Heart left ventricle (tissue), 13 donors: ENCODE data around the gene FBXO36.

ENCODE experiments used
- POLR2A ChIP-seq, 2 donors: fragments of 450-650 bp; IDR thresholded peaks; one replicate each; pipeline ENCODE4 v1.6.1; 2017; ENCODE audit warnings: antibody characterized with exemption in 2 of 2, mild to moderate bottlenecking in 2 of 2, moderate library complexity in 2 of 2
- TF ChIP-seq, protein P1 (sequence below), 12 donors: fragments of 200-600 bp; sonication (generic) in 4 of 12; IDR thresholded peaks; one replicate each; pipeline versions ENCODE4 v1.5.0 to v1.8.0; 2018 to 2022; ENCODE audit warnings: antibody characterized with exemption in 12 of 12, mild to moderate bottlenecking in 5 of 12
- donor health status: ischemic (EF 13 %, LVEDD 7.1; RV severe dilation, severe dysfunction).
- donor health status: DM: no; HTN: yes; CAD: no.
- donor health status: DM: no; HTN: no; CAD: no.
- donor health status: ischemic (EF 25% LVEDD 6.9; RV normal size, moderate dysfunction).
- donor health status: ischemic (EF 25% LVEDD 5.7; RV mildly dilated, moderate dysfunction).
- donor health status: ischemic (EF 35%, LVEDD 5.7; RV mildly dilated, moderate dysfunction).
- donor health status: nonischemic (EF 11% LVEDD 7.7; RV severe dilation, severe dysfunction).
- donor health status: DM: yes; HTN: yes; CAD: no.
- donor health status: PGD.
- donor health status: ischemic (EF 29% LVEDD 5.4; RV normal size, mild dysfunction).
- donor health status: nonischemic (EF 23%, LVEDD 6.1; RV moderate dilation, normal function).

DNA sequence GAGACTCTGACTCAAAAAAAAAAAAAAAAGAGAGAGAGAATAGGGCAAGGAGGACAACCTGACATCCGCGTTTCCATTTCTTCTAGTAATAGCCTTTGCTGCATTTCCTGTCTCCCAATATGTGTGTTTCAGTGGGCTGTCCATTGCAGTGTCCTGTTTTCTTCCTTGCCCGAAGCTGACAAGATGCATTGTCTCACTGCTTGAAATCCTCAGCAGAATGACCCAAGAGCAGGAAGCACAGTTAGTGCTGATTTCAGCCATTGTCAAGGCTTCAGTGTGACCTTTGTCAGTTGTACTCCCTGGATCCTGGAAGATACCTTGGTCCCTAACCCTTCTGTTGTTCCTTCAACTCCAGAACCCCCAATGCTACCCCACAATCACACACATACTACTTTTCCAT lies 75.3 kb downstream of the FBXO36 start:
- TF ChIP-seq, protein P1, sequence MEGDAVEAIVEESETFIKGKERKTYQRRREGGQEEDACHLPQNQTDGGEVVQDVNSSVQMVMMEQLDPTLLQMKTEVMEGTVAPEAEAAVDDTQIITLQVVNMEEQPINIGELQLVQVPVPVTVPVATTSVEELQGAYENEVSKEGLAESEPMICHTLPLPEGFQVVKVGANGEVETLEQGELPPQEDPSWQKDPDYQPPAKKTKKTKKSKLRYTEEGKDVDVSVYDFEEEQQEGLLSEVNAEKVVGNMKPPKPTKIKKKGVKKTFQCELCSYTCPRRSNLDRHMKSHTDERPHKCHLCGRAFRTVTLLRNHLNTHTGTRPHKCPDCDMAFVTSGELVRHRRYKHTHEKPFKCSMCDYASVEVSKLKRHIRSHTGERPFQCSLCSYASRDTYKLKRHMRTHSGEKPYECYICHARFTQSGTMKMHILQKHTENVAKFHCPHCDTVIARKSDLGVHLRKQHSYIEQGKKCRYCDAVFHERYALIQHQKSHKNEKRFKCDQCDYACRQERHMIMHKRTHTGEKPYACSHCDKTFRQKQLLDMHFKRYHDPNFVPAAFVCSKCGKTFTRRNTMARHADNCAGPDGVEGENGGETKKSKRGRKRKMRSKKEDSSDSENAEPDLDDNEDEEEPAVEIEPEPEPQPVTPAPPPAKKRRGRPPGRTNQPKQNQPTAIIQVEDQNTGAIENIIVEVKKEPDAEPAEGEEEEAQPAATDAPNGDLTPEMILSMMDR (IDR thresholded peaks at IDR 0.05): no peak
- no peak for TF ChIP-seq POLR2A (IDR thresholded peaks at IDR 0.05)
